ENCODE measurements around the gene SLC38A7.
"Not testable (repeated sequence)": the region's sequence is repeated elsewhere in the genome, so short reads cannot be mapped to it uniquely, and the experiment has no call there.

SLC38A7 gene

DNA sequence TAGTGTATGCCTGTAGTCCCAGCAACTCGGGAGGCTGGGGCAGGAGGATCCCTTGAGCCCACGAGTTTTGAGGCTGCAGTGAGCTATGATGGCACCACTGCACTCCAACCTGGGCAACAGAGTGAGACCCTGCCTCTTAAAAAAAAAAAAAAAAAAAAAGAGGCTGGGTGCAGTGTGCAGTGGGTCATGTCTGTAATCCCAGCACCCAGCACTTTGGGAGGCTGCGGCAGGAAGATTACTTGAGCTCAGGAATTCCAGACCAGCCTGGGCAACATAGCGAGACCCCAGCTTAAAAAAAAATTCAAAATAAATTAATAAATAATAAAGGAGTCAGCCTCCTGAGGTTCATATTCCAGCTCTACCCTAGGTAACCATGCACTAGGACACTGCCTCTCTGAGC, 45.3 kb downstream of the SLC38A7 start:
- no peak overlapping the region for H3K27ac ChIP-seq (ENCODE audit: poor library complexity, severe bottlenecking)
- no peak overlapping the region for H3K4me3 ChIP-seq (ENCODE audit: severe bottlenecking)
- no peak for ATAC-seq (ENCODE audit: low read depth)
- H3K27me3 ChIP-seq (ENCODE audit: insufficient read depth, poor library complexity, severe bottlenecking) = no peaks in the 10 kb centered on the region
- no peaks in the 10 kb centered on the region for H3K9me3 ChIP-seq (ENCODE audit: severe bottlenecking)
- H3K4me1 ChIP-seq (ENCODE audit: insufficient read depth, poor library complexity, severe bottlenecking) = peaks cover 4% of the 10 kb centered on the region
- DNase-seq (ENCODE audit: low spot score) = no peak
- H3K36me3 ChIP-seq (ENCODE audit: low read depth) = no peaks in the 10 kb centered on the region
- TF ChIP-seq, protein P1, sequence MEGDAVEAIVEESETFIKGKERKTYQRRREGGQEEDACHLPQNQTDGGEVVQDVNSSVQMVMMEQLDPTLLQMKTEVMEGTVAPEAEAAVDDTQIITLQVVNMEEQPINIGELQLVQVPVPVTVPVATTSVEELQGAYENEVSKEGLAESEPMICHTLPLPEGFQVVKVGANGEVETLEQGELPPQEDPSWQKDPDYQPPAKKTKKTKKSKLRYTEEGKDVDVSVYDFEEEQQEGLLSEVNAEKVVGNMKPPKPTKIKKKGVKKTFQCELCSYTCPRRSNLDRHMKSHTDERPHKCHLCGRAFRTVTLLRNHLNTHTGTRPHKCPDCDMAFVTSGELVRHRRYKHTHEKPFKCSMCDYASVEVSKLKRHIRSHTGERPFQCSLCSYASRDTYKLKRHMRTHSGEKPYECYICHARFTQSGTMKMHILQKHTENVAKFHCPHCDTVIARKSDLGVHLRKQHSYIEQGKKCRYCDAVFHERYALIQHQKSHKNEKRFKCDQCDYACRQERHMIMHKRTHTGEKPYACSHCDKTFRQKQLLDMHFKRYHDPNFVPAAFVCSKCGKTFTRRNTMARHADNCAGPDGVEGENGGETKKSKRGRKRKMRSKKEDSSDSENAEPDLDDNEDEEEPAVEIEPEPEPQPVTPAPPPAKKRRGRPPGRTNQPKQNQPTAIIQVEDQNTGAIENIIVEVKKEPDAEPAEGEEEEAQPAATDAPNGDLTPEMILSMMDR (IDR thresholded peaks at IDR 0.05; ENCODE audit: poor library complexity, severe bottlenecking) = no peak

GRCh38 chr16:58638148-58639036, 46.2 kb downstream of the SLC38A7 start:
- Histone ChIP-seq H3K4me3 (ENCODE audit: severe bottlenecking) (no peak overlapping the region), H3K27me3 (ENCODE audit: insufficient read depth, poor library complexity, severe bottlenecking) (no peaks in the 10 kb centered on the region), H3K4me1 (ENCODE audit: insufficient read depth, poor library complexity, severe bottlenecking) (peaks cover 4% of the 10 kb centered on the region), H3K36me3 (ENCODE audit: low read depth) (no peaks in the 10 kb centered on the region), H3K27ac (ENCODE audit: poor library complexity, severe bottlenecking) (peak overlapping the region; percentile 18), H3K9me3 (ENCODE audit: severe bottlenecking) (no peaks in the 10 kb centered on the region)
- TF ChIP-seq, protein P1 (IDR thresholded peaks at IDR 0.05; ENCODE audit: poor library complexity, severe bottlenecking) = peak; percentile 80
- ATAC-seq (ENCODE audit: low read depth) (peak; percentile 98), DNase-seq (ENCODE audit: low spot score) (peak; percentile 83)

GRCh38 chr16:58637021-58637420, 47.5 kb downstream of the SLC38A7 start:
- not testable (repeated sequence) for H3K4me3 ChIP-seq (ENCODE audit: severe bottlenecking); DNase-seq (ENCODE audit: low spot score); H3K9me3 ChIP-seq (ENCODE audit: severe bottlenecking); H3K27ac ChIP-seq (ENCODE audit: poor library complexity, severe bottlenecking); H3K36me3 ChIP-seq (ENCODE audit: low read depth); ATAC-seq (ENCODE audit: low read depth); H3K27me3 ChIP-seq (ENCODE audit: insufficient read depth, poor library complexity, severe bottlenecking); H3K4me1 ChIP-seq (ENCODE audit: insufficient read depth, poor library complexity, severe bottlenecking)

GRCh38 chr16:58636466-58636865, 48.1 kb downstream of the SLC38A7 start:
- Histone ChIP-seq H3K36me3 (ENCODE audit: low read depth) (no peaks in the 10 kb centered on the region), H3K4me1 (ENCODE audit: insufficient read depth, poor library complexity, severe bottlenecking) (peaks cover 4% of the 10 kb centered on the region), H3K9me3 (ENCODE audit: severe bottlenecking) (no peaks in the 10 kb centered on the region), H3K4me3 (ENCODE audit: severe bottlenecking) (no peak overlapping the region), H3K27ac (ENCODE audit: poor library complexity, severe bottlenecking) (no peak overlapping the region), H3K27me3 (ENCODE audit: insufficient read depth, poor library complexity, severe bottlenecking) (no peaks in the 10 kb centered on the region)
- DNase-seq (ENCODE audit: low spot score) (no peak), ATAC-seq (ENCODE audit: low read depth) (no peak)
- TF ChIP-seq, protein P1 (IDR thresholded peaks at IDR 0.05; ENCODE audit: poor library complexity, severe bottlenecking) = no peak

- H3K9me3 ChIP-seq (ENCODE audit: severe bottlenecking) = no peaks in the 10 kb centered on the region
- no peak overlapping the region for H3K4me3 ChIP-seq (ENCODE audit: severe bottlenecking)
- DNase-seq (ENCODE audit: low spot score) = no peak
- H3K27me3 ChIP-seq (ENCODE audit: insufficient read depth, poor library complexity, severe bottlenecking) = no peaks in the 10 kb centered on the region
- no peaks in the 10 kb centered on the region for H3K36me3 ChIP-seq (ENCODE audit: low read depth)
- no peak for ATAC-seq (ENCODE audit: low read depth)
- TF ChIP-seq, protein P1 (IDR thresholded peaks at IDR 0.05; ENCODE audit: poor library complexity, severe bottlenecking) = no peak
- no peak overlapping the region for H3K27ac ChIP-seq (ENCODE audit: poor library complexity, severe bottlenecking)
- H3K4me1 ChIP-seq (ENCODE audit: insufficient read depth, poor library complexity, severe bottlenecking) = peaks cover 4% of the 10 kb centered on the region
Observed at GRCh38 chr16:58635502-58635901, 49.1 kb downstream of the SLC38A7 start.
